ENCODE results near the gene SETD1A. TPM values are rescaled to one million over a fixed set of nuclear protein-coding genes. Genes with fewer than 3 reads are reported as not detected.

The SETD1A gene
- total RNA-seq, 1 donor, result 5.3 TPM

DNA sequence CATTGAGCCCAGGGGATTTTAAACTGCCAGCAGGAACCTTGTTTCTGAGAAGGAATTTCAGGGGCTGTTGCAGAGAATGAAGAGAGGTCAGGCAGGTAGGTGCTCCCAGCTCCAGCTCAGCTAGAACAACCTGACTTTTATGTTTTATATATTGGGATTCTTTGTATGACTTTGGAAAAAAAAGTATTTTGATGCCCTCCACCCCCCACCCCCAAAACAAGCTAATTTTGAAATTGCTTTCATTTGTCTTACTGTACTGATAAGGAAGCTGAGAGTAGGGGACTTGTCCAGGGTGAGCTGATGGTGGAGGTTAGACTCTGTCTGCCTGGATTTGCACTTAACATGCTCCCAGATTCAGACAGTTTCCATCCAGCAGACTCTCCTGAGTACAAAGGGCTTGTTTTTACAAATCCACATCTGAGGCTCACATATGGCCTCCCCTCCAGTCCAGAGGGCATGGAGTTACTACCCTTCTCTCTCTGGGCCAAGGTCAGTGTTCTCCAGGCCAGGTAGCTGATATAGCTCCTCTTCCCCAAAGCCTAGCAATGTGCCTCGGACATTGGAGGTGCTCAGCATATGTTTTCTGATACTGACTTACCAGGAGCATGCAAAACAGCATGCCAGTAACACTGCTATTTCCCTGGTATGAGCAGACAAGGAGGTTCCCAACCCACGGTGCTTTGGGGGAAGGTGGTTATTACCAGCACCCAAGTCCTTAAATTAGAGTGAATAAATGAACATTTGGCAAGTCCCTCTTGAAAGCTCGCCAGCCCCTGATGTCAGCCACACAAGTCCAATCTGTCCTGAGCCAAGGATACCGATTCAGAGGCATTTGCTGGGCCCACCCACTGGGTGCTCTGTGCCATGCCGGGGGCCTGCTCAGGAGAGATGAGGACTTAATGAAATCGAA is 41.6 kb downstream of the SETD1A start:
- DNase-seq (ENCODE audit: low read depth), result peak; percentile 45
- TF ChIP-seq, protein P1, sequence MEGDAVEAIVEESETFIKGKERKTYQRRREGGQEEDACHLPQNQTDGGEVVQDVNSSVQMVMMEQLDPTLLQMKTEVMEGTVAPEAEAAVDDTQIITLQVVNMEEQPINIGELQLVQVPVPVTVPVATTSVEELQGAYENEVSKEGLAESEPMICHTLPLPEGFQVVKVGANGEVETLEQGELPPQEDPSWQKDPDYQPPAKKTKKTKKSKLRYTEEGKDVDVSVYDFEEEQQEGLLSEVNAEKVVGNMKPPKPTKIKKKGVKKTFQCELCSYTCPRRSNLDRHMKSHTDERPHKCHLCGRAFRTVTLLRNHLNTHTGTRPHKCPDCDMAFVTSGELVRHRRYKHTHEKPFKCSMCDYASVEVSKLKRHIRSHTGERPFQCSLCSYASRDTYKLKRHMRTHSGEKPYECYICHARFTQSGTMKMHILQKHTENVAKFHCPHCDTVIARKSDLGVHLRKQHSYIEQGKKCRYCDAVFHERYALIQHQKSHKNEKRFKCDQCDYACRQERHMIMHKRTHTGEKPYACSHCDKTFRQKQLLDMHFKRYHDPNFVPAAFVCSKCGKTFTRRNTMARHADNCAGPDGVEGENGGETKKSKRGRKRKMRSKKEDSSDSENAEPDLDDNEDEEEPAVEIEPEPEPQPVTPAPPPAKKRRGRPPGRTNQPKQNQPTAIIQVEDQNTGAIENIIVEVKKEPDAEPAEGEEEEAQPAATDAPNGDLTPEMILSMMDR (IDR thresholded peaks at IDR 0.05; ENCODE audit: insufficient read depth, low read length), result no peak
- H3K4me3 ChIP-seq (ENCODE audit: low read depth, low read length), result no peak overlapping the region

DNA sequence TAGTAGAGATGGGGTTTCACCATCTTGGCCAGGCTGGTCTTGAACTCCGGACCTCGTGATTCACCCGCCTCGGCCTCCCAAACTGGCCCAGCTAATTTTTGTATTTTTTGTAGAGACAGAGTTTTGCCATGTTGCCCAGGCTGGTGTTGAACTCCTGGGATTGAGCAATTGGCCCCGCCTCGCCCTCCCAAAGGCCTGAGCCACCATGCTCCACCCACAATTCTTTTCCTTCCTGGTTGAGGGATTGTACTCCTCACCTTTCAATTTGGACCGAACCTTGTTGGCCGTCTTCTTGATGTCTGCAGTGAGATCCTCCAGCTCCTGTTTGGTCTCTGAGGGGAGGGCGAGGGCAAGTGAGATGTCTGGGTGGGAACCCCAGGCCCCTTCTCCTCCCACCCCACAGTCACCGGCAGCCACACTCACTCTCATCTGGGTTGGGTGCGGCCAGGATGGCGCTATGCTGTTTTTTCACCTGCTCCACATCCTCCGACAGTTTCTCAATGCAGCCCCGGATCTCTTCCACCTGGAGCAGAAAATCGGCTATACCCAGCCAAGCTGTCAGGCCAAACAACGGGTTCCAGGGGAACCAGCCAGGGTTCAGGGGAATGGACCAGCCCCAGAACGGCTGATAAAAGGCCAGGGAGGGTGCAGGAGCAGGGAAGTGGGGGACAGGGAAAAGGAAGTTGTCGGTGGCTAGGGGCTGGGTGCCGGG is 43.3 kb downstream of the SETD1A start:
- no peak for DNase-seq (ENCODE audit: low read depth)
- TF ChIP-seq, protein P1 (IDR thresholded peaks at IDR 0.05; ENCODE audit: insufficient read depth, low read length), result no peak
- H3K4me3 ChIP-seq (ENCODE audit: low read depth, low read length), result no peak overlapping the region

DNA sequence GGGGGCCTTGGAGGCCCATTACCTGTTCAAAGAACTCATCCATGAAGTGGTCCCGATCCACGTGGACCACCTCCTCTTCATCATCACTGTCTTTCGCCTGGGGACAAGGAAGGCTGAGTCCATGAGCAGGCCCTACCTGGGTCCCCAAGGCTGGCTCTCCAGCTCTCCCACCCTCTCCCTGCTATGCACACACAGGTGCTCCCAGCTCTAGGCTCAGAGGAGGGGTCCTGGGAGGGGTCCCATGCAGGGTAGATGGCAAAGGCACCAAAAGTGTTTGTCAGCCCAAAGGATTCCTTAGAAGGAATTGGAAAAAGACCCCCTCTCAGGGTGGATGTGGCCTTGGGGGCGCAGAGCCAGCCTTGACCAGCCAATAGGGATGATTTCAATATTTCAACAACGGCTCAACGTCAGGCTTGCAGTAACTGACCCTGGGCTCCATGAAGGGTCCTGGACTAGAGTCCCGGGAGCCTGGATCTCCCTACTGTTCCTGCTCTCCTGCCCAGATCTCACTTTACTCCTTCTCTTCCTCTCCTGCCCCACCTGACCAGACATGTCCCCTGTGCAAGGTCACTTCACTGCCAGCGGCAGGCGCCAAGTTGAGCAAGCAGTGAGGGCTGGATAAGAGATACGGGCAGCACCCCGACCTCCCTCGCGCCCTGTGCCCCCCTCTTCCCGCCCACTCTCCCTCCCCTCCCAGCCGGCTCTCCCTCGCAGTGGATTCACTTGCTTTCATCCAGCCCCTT is 44.1 kb downstream of the SETD1A start:
- TF ChIP-seq, protein P1 (IDR thresholded peaks at IDR 0.05; ENCODE audit: insufficient read depth, low read length), result no peak
- H3K4me3 ChIP-seq (ENCODE audit: low read depth, low read length), result no peak overlapping the region
- no peak for DNase-seq (ENCODE audit: low read depth)

DNA sequence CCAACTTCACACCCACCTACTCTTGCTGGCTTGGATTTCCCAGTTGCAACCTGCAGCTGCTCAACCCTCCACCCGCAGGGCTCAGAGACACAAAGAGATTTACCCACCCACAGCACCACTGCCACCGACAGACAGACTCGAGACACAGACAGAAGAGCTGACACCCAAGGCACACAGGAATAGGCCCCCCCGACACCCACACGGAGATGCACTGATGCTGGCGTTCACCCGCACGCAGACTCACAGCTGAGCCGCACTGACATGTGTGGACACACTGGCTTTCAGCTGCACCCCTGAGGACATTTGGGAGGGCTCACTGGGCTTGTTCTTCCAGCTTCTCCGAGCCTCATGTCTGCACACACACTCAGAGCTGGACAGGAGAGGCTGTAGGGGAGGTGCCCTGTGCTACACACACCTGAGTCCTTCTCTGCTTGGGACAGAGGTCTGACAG is 44.7 kb downstream of the SETD1A start:
- no peak for DNase-seq (ENCODE audit: low read depth)
- TF ChIP-seq, protein P1 (IDR thresholded peaks at IDR 0.05; ENCODE audit: insufficient read depth, low read length), result no peak
- no peak overlapping the region for H3K4me3 ChIP-seq (ENCODE audit: low read depth, low read length)

DNA sequence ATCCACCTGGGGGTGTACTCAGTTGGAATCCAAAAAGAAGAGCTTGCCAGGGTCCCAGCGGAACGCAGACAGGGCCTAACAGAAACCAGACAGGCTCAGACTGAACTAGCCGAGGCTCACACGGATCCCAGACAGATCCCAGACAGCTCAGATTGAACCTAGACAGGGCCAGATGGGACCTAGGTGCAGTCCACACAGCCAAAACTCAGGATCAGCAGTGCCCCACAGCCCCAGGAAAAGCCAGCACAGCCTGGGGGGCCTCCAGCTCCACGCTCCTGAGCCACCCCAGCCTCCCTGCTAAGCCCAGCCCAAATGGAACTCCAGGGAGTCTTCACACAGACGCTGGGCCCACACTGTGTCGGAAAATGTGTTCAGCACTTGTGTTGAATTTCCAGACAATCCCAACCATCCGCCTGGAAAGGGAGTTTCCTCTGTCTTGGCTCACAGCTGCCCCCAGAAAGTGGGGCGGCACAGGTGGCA is 45.3 kb downstream of the SETD1A start:
- H3K4me3 ChIP-seq (ENCODE audit: low read depth, low read length), result no peak overlapping the region
- DNase-seq (ENCODE audit: low read depth), result no peak
- TF ChIP-seq, protein P1 (IDR thresholded peaks at IDR 0.05; ENCODE audit: insufficient read depth, low read length), result no peak

DNA sequence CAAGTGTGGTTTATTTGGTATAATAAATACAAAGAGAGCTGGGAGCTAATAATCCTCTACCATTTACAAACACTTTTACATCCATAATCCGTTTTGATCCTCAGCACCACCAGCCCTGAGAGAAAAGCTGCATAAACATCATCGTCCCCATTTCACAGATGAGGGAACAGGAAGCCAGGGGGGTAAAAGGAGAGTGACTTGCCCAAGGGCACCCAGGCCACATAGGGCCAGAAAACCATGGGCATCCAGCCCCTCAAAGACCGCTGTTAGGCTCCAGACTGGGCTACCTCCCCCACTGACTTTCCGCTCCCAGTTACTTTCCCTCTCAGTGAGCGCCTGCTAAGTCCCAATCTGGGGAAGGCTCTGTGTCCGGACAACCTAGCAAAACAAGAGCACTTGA is 46.2 kb downstream of the SETD1A start:
- TF ChIP-seq, protein P1 (IDR thresholded peaks at IDR 0.05; ENCODE audit: insufficient read depth, low read length), result no peak
- no peak for DNase-seq (ENCODE audit: low read depth)
- H3K4me3 ChIP-seq (ENCODE audit: low read depth, low read length), result no peak overlapping the region
